ENCODE measurements around the gene TKFC.

DNA sequence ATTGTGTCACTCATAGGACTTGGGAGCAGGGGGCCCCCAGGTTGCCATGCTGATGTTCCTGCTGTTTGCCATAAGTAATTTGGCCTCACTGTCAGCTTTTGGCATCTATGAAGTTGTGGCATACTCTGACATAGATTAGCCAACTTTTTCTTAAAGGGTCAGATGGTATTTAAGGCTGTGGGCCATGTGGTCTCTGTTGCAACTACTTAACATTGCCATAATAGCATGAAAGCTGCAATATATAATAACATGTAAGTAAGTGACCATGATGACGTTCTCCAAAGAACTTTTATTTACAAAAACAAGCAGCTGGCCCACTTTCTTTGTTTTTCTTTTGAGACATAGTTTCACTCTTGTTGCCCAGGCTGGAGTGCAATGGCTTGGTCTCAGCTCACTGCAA lies 57.1 kb downstream of the TKFC start:
- TF ChIP-seq, protein P1, sequence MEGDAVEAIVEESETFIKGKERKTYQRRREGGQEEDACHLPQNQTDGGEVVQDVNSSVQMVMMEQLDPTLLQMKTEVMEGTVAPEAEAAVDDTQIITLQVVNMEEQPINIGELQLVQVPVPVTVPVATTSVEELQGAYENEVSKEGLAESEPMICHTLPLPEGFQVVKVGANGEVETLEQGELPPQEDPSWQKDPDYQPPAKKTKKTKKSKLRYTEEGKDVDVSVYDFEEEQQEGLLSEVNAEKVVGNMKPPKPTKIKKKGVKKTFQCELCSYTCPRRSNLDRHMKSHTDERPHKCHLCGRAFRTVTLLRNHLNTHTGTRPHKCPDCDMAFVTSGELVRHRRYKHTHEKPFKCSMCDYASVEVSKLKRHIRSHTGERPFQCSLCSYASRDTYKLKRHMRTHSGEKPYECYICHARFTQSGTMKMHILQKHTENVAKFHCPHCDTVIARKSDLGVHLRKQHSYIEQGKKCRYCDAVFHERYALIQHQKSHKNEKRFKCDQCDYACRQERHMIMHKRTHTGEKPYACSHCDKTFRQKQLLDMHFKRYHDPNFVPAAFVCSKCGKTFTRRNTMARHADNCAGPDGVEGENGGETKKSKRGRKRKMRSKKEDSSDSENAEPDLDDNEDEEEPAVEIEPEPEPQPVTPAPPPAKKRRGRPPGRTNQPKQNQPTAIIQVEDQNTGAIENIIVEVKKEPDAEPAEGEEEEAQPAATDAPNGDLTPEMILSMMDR (IDR thresholded peaks at IDR 0.05 in 4 of 5, conservative IDR thresholded peaks at IDR 0.05 in 1 of 5) = no peak
- no peak for TF ChIP-seq POLR2A (IDR thresholded peaks at IDR 0.05)
